ENCODE results near the gene DYNLT5. TPM values are rescaled to one million over a fixed set of nuclear protein-coding genes. Genes with fewer than 3 reads are reported as not detected.

Gene DYNLT5
- total RNA-seq, 1 donor from 2014 or later, result not detected

Other genes with a start within 250 kb of the DYNLT5 start
- 6.9 and 8.3 TPM in 2 replicates for gene SGIP1, start 218.3 kb upstream of the DYNLT5 start, total RNA-seq
- not detected in 2 replicates for gene INSL5, start 48.8 kb downstream of the DYNLT5 start, total RNA-seq
- 0.94 and 7.1 TPM in 2 replicates for gene DNAI4, start 172.4 kb downstream of the DYNLT5 start, total RNA-seq
- 19.1 and 20.4 TPM in 2 replicates for gene MIER1, start 172.5 kb downstream of the DYNLT5 start, total RNA-seq

All from epithelial cell of proximal tubule (primary cell).